Tibial artery (tissue), 4 donors: ENCODE results near the gene PTPRG.
A peak's percentile ranks its signal among the peaks of the same experiment; 100 is the strongest.

Experiments
- DNase-seq, 2 donors: peaks; one replicate each; pipeline ENCODE4 v3.0.0-alpha.2; 2019
- H3K27ac ChIP-seq, 2 donors: fragments of 200-600 bp; sonication (generic) in 1 of 2; 1 replicate in 1 of 2; 2 replicates in 1 of 2; pipeline ENCODE4 v1.5.1; 2018 to 2019; ENCODE audit warnings: mild to moderate bottlenecking in 1 of 2
- H3K27me3 ChIP-seq, 2 donors: fragments of 200-600 bp; sonication (generic) in 1 of 2; one replicate each; pipeline versions ENCODE4 v1.5.1 to v1.6.0; 2016 to 2019
- H3K36me3 ChIP-seq, 3 donors: fragments of 200-600 bp; sonication (generic) in 2 of 3; one replicate each; pipeline ENCODE4 v1.5.1; 2016 to 2019; ENCODE audit warnings: mild to moderate bottlenecking in 2 of 3
- H3K4me1 ChIP-seq, 4 donors: fragments of 200-600 bp; sonication (generic) in 2 of 4; 1 replicate in 3 of 4; 2 replicates in 1 of 4; pipeline ENCODE4 v1.5.1; 2016 to 2019
- H3K4me3 ChIP-seq, 2 donors: fragments of 200-600 bp; sonication (generic) in 1 of 2; 1 replicate in 1 of 2; 2 replicates in 1 of 2; pipeline ENCODE4 v1.5.1; 2018 to 2019; ENCODE audit warnings: mild to moderate bottlenecking in 2 of 2
- H3K9me3 ChIP-seq, 3 donors: fragments of 200-600 bp; sonication (generic) in 1 of 3; one replicate each; pipeline ENCODE4 v1.5.1; 2016 to 2019
- intact Hi-C: fragments of 100-400 bp; cut with DNase I; formaldehyde crosslinking; loops from one replicate; pipeline ENCODE4 v1.15.0; 2023; ENCODE audit warnings: low total_unique reads
- TF ChIP-seq, protein P1 (sequence below), 2 experiments: fragments of 200-600 bp in 1 of 2; fragments of 450-650 bp in 1 of 2; IDR thresholded peaks; one replicate each; pipeline ENCODE4 v1.5.1; 2017 to 2019; ENCODE audit warnings: antibody characterized with exemption in 2 of 2, mild to moderate bottlenecking in 1 of 2, moderate library complexity in 1 of 2

Gene PTPRG

GRCh38 chr3:61780455-61781228, 219.3 kb downstream of the PTPRG start:
- Histone ChIP-seq H3K4me1 (peaks cover 0 to 18% (median 5%) of the 10 kb centered on the region in 4 donors), H3K27ac (no peak overlapping the region), H3K9me3 (no peaks in the 10 kb centered on the region), H3K27me3 (no peaks in the 10 kb centered on the region), H3K4me3 (no peak overlapping the region), H3K36me3 (no peaks in the 10 kb centered on the region)
- TF ChIP-seq, protein P1, sequence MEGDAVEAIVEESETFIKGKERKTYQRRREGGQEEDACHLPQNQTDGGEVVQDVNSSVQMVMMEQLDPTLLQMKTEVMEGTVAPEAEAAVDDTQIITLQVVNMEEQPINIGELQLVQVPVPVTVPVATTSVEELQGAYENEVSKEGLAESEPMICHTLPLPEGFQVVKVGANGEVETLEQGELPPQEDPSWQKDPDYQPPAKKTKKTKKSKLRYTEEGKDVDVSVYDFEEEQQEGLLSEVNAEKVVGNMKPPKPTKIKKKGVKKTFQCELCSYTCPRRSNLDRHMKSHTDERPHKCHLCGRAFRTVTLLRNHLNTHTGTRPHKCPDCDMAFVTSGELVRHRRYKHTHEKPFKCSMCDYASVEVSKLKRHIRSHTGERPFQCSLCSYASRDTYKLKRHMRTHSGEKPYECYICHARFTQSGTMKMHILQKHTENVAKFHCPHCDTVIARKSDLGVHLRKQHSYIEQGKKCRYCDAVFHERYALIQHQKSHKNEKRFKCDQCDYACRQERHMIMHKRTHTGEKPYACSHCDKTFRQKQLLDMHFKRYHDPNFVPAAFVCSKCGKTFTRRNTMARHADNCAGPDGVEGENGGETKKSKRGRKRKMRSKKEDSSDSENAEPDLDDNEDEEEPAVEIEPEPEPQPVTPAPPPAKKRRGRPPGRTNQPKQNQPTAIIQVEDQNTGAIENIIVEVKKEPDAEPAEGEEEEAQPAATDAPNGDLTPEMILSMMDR (IDR thresholded peaks at IDR 0.05) = no peak
- no peak for DNase-seq
- intact Hi-C loops = no loop called here

DNA sequence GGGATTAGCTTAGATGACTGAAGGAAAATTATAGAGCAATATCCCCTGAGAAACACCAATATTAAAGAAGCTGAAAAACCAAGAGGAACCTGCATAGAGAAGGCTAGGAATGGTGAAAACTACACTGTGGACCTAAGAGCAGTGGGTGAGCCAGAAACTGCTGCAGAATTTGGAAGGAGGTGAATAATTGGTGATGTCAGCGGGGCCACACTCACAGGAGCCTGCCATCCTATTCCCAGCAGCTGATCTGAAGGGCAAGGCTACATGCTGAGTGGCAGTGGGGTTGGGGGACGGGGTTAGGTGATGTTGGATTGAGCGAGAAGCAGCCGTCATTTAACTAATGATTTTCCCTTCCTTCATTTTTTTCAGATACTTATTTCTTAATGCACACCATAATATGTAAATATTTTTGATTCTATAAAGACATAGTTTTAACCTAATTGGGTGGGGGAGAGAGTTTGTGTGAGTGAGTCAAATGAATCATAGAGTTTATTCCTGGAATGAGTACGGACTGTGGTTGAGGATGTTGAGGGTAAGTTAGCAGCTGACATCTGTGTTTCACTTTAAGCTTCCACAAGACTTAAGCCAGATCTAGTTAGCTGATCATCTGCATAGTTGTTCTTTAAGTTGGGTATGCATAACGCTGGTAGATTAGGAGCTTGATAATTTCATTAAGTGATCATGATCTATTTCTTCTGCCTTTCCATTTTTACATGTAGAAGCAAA, 222.8 kb downstream of the PTPRG start:
- intact Hi-C loops = no loop called here
- no peaks in the 10 kb centered on the region for H3K36me3 ChIP-seq
- no peak overlapping the region for H3K27ac ChIP-seq
- H3K9me3 ChIP-seq = peaks cover 0 to 3% (median 3%) of the 10 kb centered on the region in 3 donors
- H3K27me3 ChIP-seq = no peaks in the 10 kb centered on the region
- TF ChIP-seq, protein P1 (IDR thresholded peaks at IDR 0.05) = no peak
- no peak for DNase-seq
- H3K4me3 ChIP-seq = no peak overlapping the region
- peaks cover 0 to 25% (median 2%) of the 10 kb centered on the region in 4 donors for H3K4me1 ChIP-seq

DNA sequence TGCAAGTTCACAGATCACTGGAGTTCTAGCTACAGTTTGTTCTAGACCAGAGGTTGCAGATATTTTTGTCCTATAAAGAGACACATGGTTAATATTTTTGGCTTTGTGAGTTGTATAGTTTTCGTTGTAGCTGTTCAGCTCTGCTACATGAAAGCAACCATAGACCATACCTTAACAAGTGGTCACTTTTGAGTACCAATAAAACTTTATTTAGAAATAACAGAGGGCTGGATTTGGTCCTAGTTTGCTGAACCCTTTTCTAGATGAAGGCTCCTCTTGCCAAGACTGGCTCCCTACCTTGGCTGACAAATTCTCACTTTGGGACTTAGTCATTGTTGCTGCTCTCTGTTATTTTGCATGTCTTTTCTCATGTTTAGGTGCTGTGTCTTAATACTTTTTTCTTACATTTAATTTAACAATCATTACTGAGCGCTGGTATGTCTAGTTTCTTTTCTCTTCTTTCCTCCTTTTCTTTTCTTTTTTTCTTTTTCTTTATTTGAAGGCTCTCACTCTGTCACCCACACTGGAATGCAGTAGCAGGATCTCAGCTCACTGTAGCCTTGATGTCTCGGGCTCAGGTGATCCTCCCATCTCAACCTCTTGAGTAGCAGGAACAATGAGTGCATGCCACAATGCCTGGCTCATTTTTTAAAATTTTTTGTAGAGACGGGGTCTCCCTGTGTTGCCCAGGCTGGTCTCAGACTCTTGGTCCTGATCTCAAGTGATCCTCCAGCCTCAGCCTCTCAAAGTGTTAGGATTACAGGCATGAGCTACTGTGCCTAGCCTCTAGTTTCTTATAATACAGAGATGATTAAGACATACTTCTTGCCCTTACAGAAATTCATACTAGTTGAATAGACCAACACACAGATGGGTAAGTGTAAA, 227.5 kb downstream of the PTPRG start:
- DNase-seq = no peak
- TF ChIP-seq, protein P1 (IDR thresholded peaks at IDR 0.05) = no peak
- H3K9me3 ChIP-seq = peaks cover 0 to 3% (median 3%) of the 10 kb centered on the region in 3 donors
- intact Hi-C loops = no loop called here
- H3K36me3 ChIP-seq = no peaks in the 10 kb centered on the region
- H3K4me1 ChIP-seq = peaks cover 0 to 46% (median 10%) of the 10 kb centered on the region in 4 donors
- H3K27ac ChIP-seq = no peak overlapping the region
- no peak overlapping the region for H3K4me3 ChIP-seq
- no peaks in the 10 kb centered on the region for H3K27me3 ChIP-seq

DNA sequence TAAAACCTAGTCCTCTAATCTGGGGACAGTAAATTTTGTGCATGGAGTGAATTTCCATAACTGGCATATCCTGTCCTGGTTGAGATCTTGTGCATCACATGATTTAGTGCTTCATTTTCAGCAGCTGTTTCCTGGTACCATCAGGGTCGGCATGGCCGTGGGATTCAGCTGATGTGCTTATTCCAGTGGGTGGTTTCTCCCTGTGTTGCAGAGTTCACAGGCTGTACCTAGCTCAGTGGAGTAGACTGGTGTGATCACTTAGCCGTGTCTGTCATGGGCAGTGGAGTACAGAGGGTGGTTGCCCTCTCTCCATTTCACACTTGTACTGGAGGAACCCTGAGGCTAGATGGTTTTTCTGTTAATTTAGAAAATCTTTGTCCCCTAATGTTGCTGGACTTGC, 228.5 kb downstream of the PTPRG start:
- Histone ChIP-seq H3K27me3 (no peaks in the 10 kb centered on the region), H3K36me3 (no peaks in the 10 kb centered on the region), H3K4me3 (no peak overlapping the region), H3K4me1 (peaks cover 0 to 54% (median 11%) of the 10 kb centered on the region in 4 donors), H3K27ac (peak overlapping the region; percentile 9 to 33), H3K9me3 (peaks cover 0 to 3% (median 3%) of the 10 kb centered on the region in 3 donors)
- DNase-seq = no peak
- intact Hi-C loops = no loop called here
- TF ChIP-seq, protein P1 (IDR thresholded peaks at IDR 0.05) = no peak

- TF ChIP-seq, protein P1 (IDR thresholded peaks at IDR 0.05) = no peak
- peaks cover 0 to 57% (median 11%) of the 10 kb centered on the region in 4 donors for H3K4me1 ChIP-seq
Measured at GRCh38 chr3:61790411-61790810, 229.0 kb downstream of the PTPRG start.

More at GRCh38 chr3:61790411-61790810, 229.0 kb downstream of the PTPRG start:
- Histone ChIP-seq H3K27ac (peak overlapping the region; percentile 9 to 33), H3K27me3 (no peaks in the 10 kb centered on the region), H3K9me3 (peaks cover 0 to 3% (median 3%) of the 10 kb centered on the region in 3 donors), H3K36me3 (no peaks in the 10 kb centered on the region), H3K4me3 (no peak overlapping the region)
- DNase-seq = no peak
- intact Hi-C loops = no loop called here
